Liver (tissue), 5 donors: ENCODE measurements around the gene MPST. TPM values are rescaled to one million over a fixed set of nuclear protein-coding genes. Genes with fewer than 3 reads are reported as not detected.

ENCODE experiments used
- polyA plus RNA-seq, 2 donors: library from polyadenylated mRNA; stranded (reverse) in 1 of 2; unstranded in 1 of 2; fragments of 200-250 nt in 1 of 2; fragments of >200 nt in 1 of 2; fragmentation: Nextera tagmentation in 1 of 2; extraction: Ambion mirVana in 1 of 2; gene quantifications; one replicate each; pipeline versions ENCODE4 v1.2.1 to v1.2.3, GENCODE V29; 2013 to 2015
- small RNA-seq: library from RNA; depleted of rRNA; stranded (forward); fragments of <200 nt; gene quantifications from one replicate; pipeline ENCODE3, GENCODE V24; 2014
- total RNA-seq, 2 donors: library from RNA; depleted of rRNA; stranded (reverse); fragments of >200 nt; gene quantifications; one replicate each; pipeline ENCODE4 v1.2.3, GENCODE V29; 2014
- donor health status: healthy.
- donor health status: healthy.
- donor health status: healthy.

The MPST gene
- total and polyA plus RNA-seq, 4 donors: 124 to 277 (median 199) TPM

Small RNAs within 50 kb of the gene (small RNA-seq; reads per million reads assigned to genes)
- not detected for gene RF00019

Other genes with a start within 250 kb of the MPST start
- 1 to 10 TPM; 7.2 to 8.6 TPM for gene IFT27, start 243.6 kb upstream of the MPST start, total RNA-seq
- 10 to 100 TPM; 10.5 to 12.4 TPM for gene IFT27, start 243.6 kb upstream of the MPST start, polyA plus RNA-seq
- gene PVALB, start 202.7 kb upstream of the MPST start, total RNA-seq: under 1 TPM; 0.56 to 0.92 TPM
- gene PVALB, start 202.7 kb upstream of the MPST start, polyA plus RNA-seq: 1 to 10 TPM; 1.3 to 3.4 TPM
- gene NCF4, start 158.7 kb upstream of the MPST start, total RNA-seq: 10 to 100 TPM in 1 of 2 donors, 1 to 10 TPM in 1; 6.9 to 14.3 TPM
- gene NCF4, start 158.7 kb upstream of the MPST start, polyA plus RNA-seq: 1 to 10 TPM; 3.9 TPM
- gene CSF2RB, start 106.1 kb upstream of the MPST start, total RNA-seq: 10 to 100 TPM in 1 of 2 donors, 1 to 10 TPM in 1; 3.0 to 10.5 TPM
- gene CSF2RB, start 106.1 kb upstream of the MPST start, polyA plus RNA-seq: 1 to 10 TPM in 1 of 2 donors, under 1 TPM in 1; 0.72 to 1.6 TPM
- 100 to 1,000 TPM; 186 to 212 TPM for gene TST, start 295 bp upstream of the MPST start, total RNA-seq
- gene TST, start 295 bp upstream of the MPST start, polyA plus RNA-seq: 100 to 1,000 TPM; 373 to 404 TPM
- gene KCTD17, start 32.0 kb downstream of the MPST start, total RNA-seq: 1 to 10 TPM; 3.4 to 4.1 TPM
- gene KCTD17, start 32.0 kb downstream of the MPST start, polyA plus RNA-seq: 1 to 10 TPM; 2.0 to 5.2 TPM
- 10 to 100 TPM; 12.6 to 47.1 TPM for gene TMPRSS6, start 90.0 kb downstream of the MPST start, total RNA-seq
- 10 to 100 TPM; 36.8 to 42.9 TPM for gene TMPRSS6, start 90.0 kb downstream of the MPST start, polyA plus RNA-seq
- gene IL2RB, start 130.2 kb downstream of the MPST start, total RNA-seq: 1 to 10 TPM; 1.1 to 1.8 TPM
- 1 to 10 TPM; 1.3 TPM for gene IL2RB, start 130.2 kb downstream of the MPST start, polyA plus RNA-seq
- 1 to 10 TPM; 3.7 to 4.2 TPM for gene C1QTNF6, start 168.5 kb downstream of the MPST start, total RNA-seq
- 1 to 10 TPM; 3.1 to 4.5 TPM for gene C1QTNF6, start 168.5 kb downstream of the MPST start, polyA plus RNA-seq
- under 1 TPM in 1 of 2 donors, not detected in 1; 0.19 TPM for gene SSTR3, start 192.7 kb downstream of the MPST start, total RNA-seq
- not detected for gene SSTR3, start 192.7 kb downstream of the MPST start, polyA plus RNA-seq
- 10 to 100 TPM in 1 of 2 donors, 1 to 10 TPM in 1; 4.0 to 15.0 TPM for gene RAC2, start 224.5 kb downstream of the MPST start, total RNA-seq
- 1 to 10 TPM; 6.1 to 8.7 TPM for gene RAC2, start 224.5 kb downstream of the MPST start, polyA plus RNA-seq